ENCODE data around the gene RANGAP1.

DNA sequence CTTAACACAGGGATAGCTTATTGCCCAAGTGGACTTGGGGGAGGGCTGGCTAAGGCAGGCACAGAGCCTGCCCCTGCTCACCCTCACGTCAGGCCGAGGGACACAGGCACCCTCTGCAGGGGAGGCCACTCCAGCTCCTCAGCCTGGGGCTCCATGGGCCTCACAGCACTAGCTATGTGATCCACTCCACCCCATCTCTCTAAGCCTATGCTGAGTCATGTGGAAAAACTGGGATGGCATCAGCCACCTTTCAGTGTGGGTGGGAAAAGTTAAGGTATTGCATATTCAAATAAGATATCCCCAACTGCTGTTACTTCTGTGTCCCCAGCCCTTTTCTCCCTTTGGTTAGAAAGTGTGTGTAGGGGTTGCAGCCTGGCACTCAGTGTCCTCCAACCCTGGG is 22.3 kb downstream of the RANGAP1 start:
- TF ChIP-seq PATZ1 (CRISPR knock-in tag; IDR thresholded peaks at IDR 0.05; ENCODE audit: borderline replicate concordance) (no peak), CSDC2 (CRISPR knock-in tag; IDR thresholded peaks at IDR 0.05) (no peak), ZNF565 (CRISPR knock-in tag; conservative IDR thresholded peaks at IDR 0.05; ENCODE audit: low read depth) (no peak), ZFP3 (CRISPR knock-in tag; IDR thresholded peaks at IDR 0.05) (no peak), ZNF8 (CRISPR knock-in tag; IDR thresholded peaks at IDR 0.05) (no peak), ZC3H10 (CRISPR knock-in tag; IDR thresholded peaks at IDR 0.05) (no peak), RARB (CRISPR knock-in tag; IDR thresholded peaks at IDR 0.05) (no peak)
- TF ChIP-seq, protein P1, sequence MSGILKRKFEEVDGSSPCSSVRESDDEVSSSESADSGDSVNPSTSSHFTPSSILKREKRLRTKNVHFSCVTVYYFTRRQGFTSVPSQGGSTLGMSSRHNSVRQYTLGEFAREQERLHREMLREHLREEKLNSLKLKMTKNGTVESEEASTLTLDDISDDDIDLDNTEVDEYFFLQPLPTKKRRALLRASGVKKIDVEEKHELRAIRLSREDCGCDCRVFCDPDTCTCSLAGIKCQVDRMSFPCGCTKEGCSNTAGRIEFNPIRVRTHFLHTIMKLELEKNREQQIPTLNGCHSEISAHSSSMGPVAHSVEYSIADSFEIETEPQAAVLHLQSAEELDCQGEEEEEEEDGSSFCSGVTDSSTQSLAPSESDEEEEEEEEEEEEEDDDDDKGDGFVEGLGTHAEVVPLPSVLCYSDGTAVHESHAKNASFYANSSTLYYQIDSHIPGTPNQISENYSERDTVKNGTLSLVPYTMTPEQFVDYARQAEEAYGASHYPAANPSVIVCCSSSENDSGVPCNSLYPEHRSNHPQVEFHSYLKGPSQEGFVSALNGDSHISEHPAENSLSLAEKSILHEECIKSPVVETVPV (CRISPR knock-in tag; IDR thresholded peaks at IDR 0.05), result no peak
- TF ChIP-seq, protein P2, sequence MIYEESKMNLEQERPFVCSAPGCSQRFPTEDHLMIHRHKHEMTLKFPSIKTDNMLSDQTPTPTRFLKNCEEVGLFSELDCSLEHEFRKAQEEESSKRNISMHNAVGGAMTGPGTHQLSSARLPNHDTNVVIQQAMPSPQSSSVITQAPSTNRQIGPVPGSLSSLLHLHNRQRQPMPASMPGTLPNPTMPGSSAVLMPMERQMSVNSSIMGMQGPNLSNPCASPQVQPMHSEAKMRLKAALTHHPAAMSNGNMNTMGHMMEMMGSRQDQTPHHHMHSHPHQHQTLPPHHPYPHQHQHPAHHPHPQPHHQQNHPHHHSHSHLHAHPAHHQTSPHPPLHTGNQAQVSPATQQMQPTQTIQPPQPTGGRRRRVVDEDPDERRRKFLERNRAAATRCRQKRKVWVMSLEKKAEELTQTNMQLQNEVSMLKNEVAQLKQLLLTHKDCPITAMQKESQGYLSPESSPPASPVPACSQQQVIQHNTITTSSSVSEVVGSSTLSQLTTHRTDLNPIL (CRISPR knock-in tag; IDR thresholded peaks at IDR 0.05; ENCODE audit: low read depth), result no peak

Measured in SK-N-SH treated with all-trans-retinoic acid at 6 μM for 48 hours (cell line).